Activated T-cell treated with anti-CD3 and anti-CD28 coated beads for 1 hour (primary cell): ENCODE measurements around the gene ARHGAP24.
"Not testable (repeated sequence)": the region's sequence is repeated elsewhere in the genome, so short reads cannot be mapped to it uniquely, and the experiment has no call there.

Experiments
- DNase-seq: peaks from one replicate; pipeline ENCODE4 v3.0.0-alpha.2; 2020; ENCODE audit warnings: low read depth

The ARHGAP24 gene

DNA sequence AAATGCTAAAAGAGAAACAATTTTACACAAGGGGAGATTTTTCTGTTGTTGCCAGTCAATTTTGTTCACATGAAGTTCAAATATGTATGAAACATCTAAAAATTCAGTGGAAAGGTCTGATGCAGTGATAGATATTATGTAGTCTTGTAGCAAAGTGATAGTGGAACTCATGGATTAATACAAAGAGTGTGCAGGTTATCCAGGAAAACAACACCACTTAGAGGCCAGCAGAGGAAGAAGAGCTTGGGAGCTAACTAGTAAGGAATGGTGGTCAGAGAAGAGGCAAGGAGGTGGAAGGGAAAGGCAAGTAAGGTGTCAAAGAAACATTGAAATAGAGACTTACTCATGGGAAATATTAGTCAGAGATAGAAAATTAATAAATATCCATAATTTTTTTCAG lies 489.3 kb downstream of the ARHGAP24 start:
- DNase-seq: no peak

DNA sequence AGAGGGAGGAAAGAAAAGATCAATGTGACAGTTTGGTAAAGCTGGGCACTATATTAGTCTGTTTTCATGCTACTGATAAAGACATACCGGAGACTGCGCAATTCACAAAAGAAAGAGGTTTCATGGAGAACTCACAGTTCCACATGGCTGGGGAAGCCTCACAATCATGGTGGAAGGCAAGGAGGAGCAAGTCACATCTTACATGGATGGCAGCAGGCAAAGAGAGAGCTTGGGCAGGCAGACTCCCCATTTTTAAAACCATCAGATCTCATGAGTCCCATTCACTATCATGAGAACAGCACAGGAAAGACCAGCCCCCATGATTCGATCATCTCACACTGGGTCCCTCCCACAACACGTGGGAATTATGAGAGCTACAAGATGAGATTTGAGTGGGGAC lies 490.1 kb downstream of the ARHGAP24 start:
- not testable (repeated sequence) for DNase-seq

DNA sequence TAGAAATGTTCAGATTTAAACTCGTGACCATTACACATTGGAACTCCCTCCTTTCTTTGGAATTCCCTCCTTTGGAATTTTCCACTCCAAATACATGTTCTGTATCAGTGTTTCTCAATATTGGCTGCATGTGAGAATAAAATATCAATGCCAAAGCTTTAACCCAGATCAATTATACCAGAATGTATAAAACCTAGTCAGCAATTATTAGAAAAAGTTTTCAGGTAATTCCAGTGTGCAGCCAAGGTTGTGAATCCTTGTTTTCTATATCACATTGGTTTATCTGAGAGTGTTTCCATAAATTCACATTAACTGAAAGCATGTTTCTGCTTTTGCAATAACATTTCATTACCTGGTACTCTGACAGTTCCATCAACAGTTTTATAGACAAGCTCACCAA lies 490.6 kb downstream of the ARHGAP24 start:
- no peak for DNase-seq

DNA sequence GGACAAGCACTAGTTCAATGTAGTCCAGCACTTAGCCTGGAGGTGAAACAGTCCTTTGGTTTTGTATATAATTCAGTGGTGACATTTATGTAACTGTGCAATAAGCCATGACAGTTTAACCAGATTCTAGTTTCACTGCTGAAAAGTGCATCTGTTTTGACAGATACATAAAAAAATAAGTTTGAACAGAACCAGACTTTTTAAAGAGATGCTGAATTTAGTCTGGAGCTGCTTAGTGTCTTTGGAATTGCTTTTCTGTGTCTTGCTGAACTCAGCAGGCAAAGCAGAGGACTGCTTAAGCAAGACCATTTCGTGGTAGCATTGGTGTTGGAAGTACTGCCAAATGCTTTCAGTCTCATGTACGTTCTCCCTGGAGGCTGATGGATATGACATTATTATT lies 491.4 kb downstream of the ARHGAP24 start:
- no peak for DNase-seq

DNA sequence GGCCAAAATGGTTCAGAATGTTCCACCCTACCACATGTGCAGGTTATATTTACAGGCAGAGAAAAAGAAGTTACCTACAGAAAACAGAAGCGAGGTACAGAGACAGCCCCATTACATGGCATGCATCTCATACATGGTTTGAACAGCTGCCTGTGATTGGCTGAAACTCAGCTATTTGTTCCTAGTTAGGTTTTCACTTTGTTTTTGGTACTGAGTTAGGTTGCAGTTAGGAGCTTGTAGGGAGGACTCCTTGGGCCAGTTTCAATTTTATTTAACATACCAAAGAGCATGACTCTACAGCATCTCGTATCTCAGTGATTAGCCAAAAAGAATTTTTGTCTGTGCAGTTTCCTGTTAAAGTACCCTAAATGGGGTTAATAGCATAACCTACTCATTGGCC lies 492.9 kb downstream of the ARHGAP24 start:
- no peak for DNase-seq

DNA sequence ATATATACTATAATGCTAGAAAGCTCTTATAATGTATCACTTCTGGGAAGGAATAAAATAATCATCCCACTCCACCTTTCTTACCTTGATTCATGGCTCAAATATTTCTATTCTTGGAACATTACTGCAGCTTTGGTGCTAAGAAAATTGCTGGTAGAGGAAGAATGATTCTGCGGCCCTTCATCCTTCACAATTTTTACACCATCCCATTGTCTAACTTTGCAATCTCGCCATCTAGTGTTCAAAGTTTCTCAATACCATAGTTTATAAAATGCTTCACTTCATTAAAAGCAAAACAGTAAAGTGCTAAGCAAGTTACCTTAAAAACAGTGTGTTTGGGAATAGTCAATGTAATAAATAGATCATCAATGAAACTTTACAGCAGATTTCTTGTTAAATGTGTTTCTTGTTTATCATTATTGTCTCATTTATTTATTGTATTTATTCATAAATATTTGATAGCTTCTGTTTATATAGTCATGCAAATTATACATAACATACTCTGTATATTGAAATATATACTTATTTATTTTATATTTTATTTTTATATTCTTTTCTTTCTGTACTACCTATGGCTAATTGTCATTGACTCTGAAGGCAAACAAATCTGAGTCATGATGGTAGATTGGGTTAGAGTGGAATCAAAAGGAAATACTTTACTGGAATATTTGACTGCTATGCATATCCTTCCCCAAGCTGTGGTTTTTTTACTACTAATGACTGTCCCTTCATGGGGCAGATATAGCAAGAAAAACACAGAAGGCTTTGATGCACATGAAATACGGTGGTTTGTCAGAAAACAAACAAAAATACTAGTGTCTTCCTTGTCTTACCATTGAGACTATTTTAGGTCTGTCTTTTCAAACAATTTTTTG lies 494.2 kb downstream of the ARHGAP24 start:
- no peak for DNase-seq

DNA sequence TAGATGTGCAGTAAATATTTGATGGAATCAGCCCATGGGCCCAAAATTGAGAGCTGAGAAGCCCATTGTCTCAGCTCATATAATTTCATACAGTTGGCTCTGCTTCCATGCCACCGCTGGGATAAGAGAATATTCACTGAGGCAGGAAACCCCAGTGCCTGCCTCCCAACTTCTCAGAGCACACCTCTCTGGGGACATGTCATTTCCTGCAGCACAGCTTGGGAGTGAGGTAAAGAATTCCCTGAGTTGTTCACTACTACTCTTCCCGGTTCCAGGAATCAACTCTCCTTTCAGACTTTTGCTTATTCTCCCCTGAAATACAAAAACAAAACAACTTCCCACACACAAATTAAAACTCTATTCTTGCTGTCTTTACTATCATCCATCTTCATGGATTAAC lies 495.6 kb downstream of the ARHGAP24 start:
- no peak for DNase-seq

DNA sequence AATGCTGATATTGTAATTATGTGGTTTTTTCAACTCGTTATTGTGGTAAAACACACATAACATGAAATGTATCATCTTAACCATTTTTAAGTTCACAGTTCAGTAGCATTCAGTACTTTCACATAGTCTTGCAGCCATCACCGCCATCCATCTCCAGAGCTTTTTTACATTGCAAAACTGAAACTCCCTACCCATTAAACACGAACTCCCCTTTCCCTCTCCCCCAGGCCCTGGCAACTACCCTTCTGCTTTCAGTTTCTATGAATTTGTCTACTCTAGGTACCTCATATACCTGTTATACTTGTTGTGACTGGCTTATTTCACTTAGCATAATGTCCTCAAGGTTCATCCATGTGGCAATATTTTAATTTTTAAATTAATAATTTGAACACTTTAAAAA lies 504.3 kb downstream of the ARHGAP24 start:
- DNase-seq: no peak

DNA sequence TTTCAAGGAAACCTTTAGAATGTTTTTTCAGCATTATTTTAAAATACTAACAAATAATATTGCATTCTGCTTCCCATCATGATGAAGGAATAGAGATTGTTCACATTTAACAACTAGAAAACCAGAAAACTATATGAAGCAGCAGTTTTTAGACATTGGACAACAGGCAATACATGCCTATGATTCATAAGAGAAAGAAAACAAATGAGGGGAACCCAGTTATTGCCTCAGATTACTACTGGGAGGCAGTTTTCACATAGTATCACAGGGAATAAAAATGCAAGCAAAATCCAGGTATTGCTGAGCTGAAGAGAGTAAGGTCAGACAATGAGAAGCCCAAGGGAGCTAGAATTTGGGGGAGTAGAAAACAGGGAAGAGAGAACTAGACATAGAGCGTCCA lies 511.3 kb downstream of the ARHGAP24 start:
- DNase-seq: no peak

DNA sequence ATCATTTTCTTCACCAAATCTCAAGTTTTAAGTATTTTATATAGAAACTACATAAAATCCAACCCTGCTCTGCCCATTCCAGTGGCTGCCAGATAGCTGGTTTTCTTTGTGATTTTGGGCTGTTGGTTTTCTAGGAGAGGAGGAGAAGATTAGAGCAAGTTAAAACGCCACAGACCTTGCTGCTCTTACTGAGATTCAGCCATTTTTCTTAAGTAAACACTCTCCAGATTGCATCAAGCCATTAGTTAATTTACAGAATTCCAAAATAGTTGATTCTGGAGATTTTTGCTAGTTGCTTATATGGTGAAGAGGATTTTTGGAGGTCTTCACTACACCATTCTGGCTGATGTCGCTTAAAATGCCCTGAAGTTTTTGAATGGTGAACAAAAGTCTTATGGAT lies 518.7 kb downstream of the ARHGAP24 start:
- DNase-seq: no peak

DNA sequence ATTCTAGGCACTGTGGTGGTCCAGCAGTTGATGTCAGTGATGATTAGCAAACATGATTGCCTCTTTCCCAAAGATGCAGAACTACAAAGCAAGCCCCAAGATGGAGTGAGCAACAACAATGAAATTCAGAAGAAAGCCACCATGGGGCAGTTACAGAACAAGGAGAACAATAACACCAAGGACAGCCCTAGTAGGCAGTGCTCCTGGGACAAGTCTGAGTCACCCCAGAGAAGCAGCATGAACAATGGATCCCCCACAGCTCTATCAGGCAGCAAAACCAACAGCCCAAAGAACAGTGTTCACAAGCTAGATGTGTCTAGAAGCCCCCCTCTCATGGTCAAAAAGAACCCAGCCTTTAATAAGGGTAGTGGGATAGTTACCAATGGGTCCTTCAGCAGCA lies 519.6 kb downstream of the ARHGAP24 start:
- no peak for DNase-seq

DNA sequence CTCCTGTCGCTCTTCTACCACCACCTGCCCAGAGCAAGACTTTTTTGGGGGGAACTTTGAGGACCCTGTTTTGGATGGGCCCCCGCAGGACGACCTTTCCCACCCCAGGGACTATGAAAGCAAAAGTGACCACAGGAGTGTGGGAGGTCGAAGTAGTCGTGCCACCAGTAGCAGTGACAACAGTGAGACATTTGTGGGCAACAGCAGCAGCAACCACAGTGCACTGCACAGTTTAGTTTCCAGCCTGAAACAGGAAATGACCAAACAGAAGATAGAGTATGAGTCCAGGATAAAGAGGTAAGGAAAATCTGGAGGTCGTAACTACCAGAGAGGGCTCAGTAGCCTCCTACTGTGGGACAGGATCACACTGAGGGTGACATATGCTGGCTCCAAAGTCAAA lies 520.4 kb downstream of the ARHGAP24 start:
- DNase-seq: no peak

DNA sequence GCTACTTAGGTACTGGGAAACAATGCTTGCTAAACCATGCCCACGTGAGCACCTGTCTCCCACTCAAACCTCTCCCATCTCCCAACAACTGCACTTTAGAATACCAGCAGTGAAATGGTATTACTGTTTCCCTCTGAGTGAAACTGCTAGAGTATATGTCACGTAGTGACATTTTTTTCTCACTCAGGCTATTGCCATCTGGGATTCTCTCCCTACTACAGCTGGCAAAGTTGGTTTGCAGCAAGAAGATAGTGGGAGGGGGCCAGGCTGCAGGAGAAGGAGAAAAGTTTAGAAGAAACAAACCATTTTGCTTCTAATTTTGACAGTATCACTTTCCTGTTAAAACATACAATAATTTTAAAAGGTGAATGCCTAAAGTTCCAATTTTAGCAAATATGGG lies 526.6 kb downstream of the ARHGAP24 start:
- DNase-seq: no peak

DNA sequence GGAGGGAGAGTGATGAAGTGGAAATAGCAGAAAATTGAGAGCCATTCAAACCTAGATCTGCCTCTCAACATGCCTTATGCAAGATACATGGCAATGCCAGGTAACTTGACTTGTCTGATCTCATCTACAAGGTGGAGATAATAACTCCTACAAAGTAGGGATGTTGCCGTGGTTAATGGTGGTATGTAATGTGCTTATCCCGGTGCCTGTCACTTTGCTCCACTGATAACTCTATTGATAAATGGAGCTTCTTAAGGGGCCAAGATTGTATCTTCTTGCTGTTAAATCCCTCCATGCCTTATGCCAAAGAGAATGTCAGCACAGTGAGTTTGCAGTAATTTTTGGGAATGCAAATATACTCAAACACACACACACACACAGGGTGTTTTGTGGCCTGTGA lies 529.1 kb downstream of the ARHGAP24 start:
- no peak for DNase-seq

DNA sequence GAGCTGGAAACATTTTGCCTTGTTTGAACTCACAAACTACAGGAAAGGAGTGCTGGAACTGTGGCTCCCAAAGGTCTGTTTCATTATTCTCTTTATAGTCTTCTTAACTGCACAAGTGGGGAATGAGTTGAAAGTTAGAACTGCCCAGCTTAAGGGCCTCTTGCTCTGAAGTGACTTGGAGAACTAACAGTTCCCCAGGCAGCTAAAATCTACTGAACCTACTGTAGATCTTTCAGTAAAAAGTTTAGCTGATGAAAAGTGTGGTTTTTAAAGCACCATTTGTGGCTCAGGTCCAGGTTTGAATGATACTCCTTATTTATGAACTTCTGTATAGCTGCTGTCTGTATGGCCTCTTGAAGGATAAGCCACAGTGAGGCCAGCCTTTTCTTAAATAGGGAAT lies 531.1 kb downstream of the ARHGAP24 start:
- DNase-seq: no peak

DNA sequence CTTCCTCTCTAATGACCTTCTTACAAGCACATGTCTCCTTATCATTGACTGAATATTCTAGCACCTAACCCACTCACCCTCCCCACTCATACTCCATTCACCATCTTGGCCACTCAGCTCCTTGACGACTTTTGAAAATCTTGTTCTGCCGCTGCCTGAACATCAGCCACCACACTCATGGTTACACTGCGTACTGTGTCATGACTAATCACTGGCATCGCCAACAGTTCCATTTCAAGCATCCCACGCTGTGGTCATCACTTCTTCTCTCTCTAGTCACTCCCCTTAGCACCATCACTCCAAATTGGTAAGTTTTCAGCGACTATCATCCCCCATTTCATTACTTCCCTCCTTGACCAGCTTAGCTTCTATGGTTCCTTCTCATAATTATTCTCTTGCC lies 532.1 kb downstream of the ARHGAP24 start:
- DNase-seq: no peak

DNA sequence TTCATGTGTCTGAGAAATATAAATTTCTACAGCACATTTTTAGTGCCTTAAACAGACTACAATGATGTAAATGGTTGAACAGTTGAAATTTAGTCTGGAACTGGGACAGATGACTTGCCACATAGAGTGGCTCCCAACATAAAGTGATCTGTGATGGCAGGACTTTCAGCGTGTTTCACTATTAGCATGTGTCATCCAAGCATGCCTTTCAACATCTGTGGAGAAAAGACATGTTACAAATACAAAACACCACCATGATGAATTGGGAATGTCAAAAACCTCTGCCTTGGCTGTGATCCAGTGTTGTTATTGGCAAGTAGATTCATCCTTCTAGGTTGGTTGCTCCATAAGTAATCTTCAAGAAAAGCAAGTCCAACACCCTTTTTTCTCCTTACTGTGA lies 536.2 kb downstream of the ARHGAP24 start:
- DNase-seq: no peak

DNA sequence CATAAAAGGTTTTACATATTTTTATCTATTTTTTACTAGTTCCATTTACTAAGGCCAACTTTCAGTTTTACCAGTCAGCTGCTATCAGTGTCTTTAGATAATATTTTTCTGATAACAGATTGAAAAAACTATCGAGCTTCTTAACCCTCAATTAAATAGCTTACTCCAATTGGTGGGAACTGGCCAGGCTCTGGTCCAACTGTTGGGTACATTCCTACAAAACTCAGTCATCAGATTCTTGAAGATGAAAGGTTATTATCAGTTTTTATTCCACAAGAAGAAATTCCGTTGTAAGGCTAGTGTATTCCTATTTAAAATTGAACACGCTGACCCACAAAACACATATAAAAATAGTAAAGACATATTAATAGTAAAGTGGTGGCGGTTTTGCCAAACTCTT lies 538.7 kb downstream of the ARHGAP24 start:
- no peak for DNase-seq

DNA sequence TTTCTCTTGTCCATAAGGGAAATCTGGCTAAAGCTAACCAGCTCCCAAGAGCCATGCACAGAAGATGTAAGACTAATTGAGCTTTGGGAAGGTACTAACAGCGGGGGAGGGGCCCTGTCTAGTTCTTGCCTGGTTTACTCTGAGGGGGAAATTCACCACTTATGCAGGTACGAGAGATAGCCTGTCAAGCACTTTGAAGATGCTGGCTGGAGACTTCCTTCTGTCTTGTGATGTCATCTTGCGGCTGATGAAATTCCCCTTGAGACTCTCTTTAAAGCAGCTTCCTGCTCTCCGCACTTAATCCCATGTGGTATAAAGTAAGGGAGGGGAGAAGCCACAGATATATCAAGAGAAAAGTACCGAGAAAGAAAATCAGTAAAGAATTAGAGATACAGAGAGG lies 539.6 kb downstream of the ARHGAP24 start:
- DNase-seq: no peak

DNA sequence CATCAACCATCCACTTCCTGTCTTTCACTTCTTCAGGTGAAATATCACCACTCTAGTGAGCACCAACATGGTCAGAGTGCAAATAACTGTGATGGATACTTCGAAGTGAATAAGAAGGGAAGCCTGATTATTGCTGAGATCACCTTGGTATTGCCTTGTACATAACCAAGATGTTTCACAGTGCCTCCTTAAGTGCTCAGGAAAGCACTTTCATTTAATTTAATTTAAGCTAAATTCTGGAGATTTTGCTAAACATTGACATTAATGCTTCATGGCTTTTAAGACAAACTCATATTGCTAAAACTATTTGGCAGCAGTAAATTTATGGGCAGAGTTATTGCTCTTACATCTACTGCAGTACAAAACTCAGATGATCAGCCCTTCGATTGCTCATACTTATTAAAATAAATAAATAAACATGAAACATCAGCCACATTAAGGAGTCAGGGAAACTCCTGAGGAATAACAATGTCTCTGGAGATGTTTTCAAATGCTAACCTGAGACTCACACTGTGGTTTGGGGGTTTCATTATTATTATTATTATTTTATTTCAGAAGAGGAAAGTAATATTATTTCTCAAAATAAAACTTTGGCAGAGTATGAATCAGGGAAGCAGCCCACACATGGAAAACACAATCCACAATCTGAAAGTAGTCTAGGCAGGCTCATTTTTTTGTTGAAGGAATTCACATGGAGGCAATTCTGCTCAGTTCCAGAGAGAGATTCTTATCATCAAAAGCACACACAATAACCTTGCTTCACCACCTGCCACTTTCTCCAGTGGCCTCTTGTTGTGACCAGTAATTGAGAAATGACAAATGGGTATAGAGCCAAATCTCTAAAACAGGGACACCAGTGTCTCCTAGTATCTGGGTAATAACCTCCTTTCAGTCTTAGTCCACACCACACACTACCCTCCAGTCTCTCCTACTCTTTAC lies 540.7 kb downstream of the ARHGAP24 start:
- no peak for DNase-seq

DNA sequence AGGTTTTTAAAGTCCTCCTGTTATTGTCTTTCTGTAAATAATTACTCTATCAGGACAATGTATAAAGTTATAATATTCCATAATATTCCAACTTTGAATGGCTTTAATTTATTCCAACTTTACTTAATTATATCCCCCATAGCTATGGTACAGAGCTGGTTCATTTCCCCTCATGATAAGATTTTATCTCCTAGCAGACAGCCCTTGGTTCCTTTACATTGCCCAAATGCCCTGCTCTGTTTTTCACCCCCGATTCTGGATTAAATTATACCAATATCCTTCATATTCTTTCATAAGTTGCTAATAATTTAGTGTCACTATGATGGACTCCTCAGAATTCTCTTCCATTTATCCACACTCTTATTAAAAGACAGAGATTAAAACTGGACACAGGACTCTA lies 544.4 kb downstream of the ARHGAP24 start:
- DNase-seq: no peak

DNA sequence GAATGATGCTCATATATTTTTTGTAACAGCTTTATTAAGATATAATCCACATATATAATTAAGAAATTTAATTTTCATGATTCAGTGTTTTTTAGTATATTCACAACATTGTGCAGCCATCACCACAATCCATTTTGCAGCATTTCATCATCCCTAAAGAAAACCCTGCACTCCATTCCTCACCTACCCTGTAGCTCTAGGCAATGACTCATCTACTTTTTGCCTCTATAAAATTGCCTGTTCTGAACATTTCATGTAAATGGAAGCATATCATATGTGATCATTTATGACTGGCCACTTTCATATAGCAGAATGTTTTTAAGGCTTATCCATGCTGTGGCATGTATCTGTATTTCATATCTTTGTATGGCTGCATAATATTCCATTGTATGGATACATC lies 545.0 kb downstream of the ARHGAP24 start:
- no peak for DNase-seq

DNA sequence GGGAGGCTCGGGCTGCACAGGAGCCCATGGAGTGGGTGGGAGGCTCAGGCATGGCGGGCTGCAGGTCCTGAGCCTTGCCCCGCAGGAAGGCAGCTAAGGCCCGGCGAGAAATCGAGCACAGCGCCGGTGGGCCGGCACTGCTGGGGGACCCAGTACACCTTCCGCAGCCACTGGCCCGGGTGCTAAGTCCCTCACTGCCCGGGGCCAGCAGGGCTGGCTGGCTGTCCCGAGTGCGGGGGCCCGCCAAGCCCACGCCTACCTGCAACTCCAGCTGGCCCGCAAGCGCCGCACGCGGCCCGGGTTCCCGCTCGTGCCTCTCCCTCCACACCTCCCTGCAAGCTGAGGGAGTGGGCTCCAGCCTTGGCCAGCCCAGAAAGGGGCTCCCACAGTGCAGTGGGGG lies 546.7 kb downstream of the ARHGAP24 start:
- not testable (repeated sequence) for DNase-seq
